ENCODE measurements around the gene BMPR1A.

DNA sequence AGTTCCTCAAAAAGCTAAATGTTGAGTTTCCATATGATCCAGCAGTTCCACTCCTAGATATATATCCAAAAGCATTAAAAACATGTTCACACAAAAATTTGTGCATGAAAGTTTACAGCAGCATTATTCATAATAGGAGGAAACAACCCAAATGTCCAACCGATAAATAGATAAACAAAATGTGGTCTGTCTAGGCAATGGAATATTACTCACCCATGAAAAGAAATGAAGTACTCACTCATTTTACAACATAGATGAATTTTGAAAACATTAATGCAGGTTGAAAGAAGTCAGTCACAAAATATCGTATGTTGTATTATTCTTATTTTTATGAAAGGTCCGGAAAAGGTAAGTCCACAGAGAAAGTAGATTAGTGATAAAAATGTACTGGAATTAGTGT is 34.0 kb downstream of the BMPR1A start:
- TF ChIP-seq, protein P1, sequence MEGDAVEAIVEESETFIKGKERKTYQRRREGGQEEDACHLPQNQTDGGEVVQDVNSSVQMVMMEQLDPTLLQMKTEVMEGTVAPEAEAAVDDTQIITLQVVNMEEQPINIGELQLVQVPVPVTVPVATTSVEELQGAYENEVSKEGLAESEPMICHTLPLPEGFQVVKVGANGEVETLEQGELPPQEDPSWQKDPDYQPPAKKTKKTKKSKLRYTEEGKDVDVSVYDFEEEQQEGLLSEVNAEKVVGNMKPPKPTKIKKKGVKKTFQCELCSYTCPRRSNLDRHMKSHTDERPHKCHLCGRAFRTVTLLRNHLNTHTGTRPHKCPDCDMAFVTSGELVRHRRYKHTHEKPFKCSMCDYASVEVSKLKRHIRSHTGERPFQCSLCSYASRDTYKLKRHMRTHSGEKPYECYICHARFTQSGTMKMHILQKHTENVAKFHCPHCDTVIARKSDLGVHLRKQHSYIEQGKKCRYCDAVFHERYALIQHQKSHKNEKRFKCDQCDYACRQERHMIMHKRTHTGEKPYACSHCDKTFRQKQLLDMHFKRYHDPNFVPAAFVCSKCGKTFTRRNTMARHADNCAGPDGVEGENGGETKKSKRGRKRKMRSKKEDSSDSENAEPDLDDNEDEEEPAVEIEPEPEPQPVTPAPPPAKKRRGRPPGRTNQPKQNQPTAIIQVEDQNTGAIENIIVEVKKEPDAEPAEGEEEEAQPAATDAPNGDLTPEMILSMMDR (IDR thresholded peaks at IDR 0.05) = no peak
- TF ChIP-seq POLR2A (IDR thresholded peaks at IDR 0.05) = no peak

Measured in lower leg skin (tissue), 3 donors.